DOHH2 (cell line): ENCODE measurements around the gene LITAF.

ENCODE experiments used
- H3F3A ChIP-seq: fragments of 200-600 bp; sonication (generic), shearing (Covaris generic); 2 replicates; pipeline ENCODE4 v1.6.0; 2016; ENCODE audit warnings: antibody characterized with exemption, mild to moderate bottlenecking; ENCODE audit not compliant: control insufficient read depth, insufficient read depth
- H3K27ac ChIP-seq: fragments of 200-600 bp; sonication (generic); 2 replicates; pipeline ENCODE4 v1.5.1; 2014; ENCODE audit warnings: low read depth, mild to moderate bottlenecking, low read length, moderate library complexity
- H3K27me3 ChIP-seq: fragments of 200-600 bp; sonication (generic); 2 replicates; pipeline ENCODE4 v1.6.1; 2014; ENCODE audit warnings: mild to moderate bottlenecking, low read length, mixed read lengths; ENCODE audit not compliant: control insufficient read depth
- H3K36me3 ChIP-seq: fragments of 200-600 bp; sonication (generic); 2 replicates; pipeline ENCODE4 v1.6.1; 2014; ENCODE audit warnings: mild to moderate bottlenecking, low read length, moderate library complexity, mixed read lengths; ENCODE audit not compliant: control insufficient read depth
- H3K4me1 ChIP-seq: fragments of 200-600 bp; sonication (generic); 2 replicates; pipeline ENCODE4 v1.6.1; 2014; ENCODE audit warnings: mild to moderate bottlenecking, low read length, mixed read lengths; ENCODE audit not compliant: control insufficient read depth
- H3K4me2 ChIP-seq: fragments of 200-600 bp; sonication (generic); 2 replicates; pipeline ENCODE4 v1.6.0; 2014; ENCODE audit warnings: mild to moderate bottlenecking, low read length, moderate library complexity
- H3K4me3 ChIP-seq: fragments of 200-600 bp; sonication (generic); 2 replicates; pipeline ENCODE4 v1.5.1; 2014; ENCODE audit warnings: mild to moderate bottlenecking, low read length, mixed read lengths
- H3K79me2 ChIP-seq: fragments of 200-600 bp; sonication (generic); 2 replicates; pipeline ENCODE4 v1.6.1; 2014; ENCODE audit warnings: mild to moderate bottlenecking, low read length, mixed read lengths; ENCODE audit not compliant: control insufficient read depth
- H3K9me2 ChIP-seq: fragments of 200-600 bp; sonication (generic); replicated peaks from 2 replicates; pipeline ENCODE4 v1.6.1; 2014; ENCODE audit warnings: mild to moderate bottlenecking, low read length, mixed read lengths; ENCODE audit not compliant: control insufficient read depth
- H3K9me3 ChIP-seq: fragments of 200-600 bp; sonication (generic); 2 replicates; pipeline ENCODE4 v1.6.1; 2014; ENCODE audit warnings: antibody characterized with exemption, low read length, mixed read lengths; ENCODE audit not compliant: control insufficient read depth, insufficient read depth
- H4K20me1 ChIP-seq: fragments of 200-600 bp; sonication (generic); 2 replicates; pipeline ENCODE4 v1.6.0; 2014; ENCODE audit warnings: low read depth, mild to moderate bottlenecking, antibody characterized with exemption, low read length, moderate library complexity; ENCODE audit not compliant: control insufficient read depth, insufficient read depth
- EZH2phosphoT487 ChIP-seq: fragments of 200-600 bp; sonication (generic); IDR thresholded peaks from 2 replicates; pipeline ENCODE4 v1.6.1; 2017; ENCODE audit warnings: borderline replicate concordance, mild to moderate bottlenecking, antibody characterized with exemption, low read length, moderate library complexity, mixed read lengths
- TF ChIP-seq, protein P1 (sequence below): fragments of 200-600 bp; sonication (generic); IDR thresholded peaks from one replicate; pipeline ENCODE4 v1.5.1; 2014; ENCODE audit warnings: antibody characterized with exemption, mild to moderate bottlenecking, low read depth, low read length; ENCODE audit not compliant: poor library complexity, severe bottlenecking

LITAF gene

DNA sequence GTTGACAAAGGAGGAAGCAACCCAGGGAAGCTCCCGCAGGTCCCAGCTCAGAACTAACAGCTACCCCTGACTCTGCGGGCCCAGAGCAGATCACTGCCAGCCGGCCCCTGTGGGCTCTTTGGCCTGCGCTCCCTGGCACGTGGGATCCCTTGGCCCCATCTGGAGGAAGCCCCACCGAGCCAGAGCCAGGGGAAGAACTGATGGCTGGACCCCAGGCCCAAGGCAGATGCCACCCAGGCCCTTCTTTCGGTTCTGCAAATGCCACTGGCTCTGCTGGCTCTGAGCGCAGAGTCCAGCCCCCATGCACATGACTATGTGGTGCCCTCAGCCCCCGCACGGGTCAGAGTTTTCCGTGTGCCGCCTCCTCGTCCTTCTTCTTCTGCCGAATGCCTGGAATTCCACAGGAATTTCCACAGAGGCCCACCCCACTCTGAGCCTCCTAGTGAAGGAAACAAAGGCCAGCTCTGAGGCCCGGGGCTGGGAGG is 45.8 kb upstream of the LITAF start:
- no peak overlapping the region for H3K4me2 ChIP-seq
- H3K9me2 ChIP-seq = no peaks in the 10 kb centered on the region

DNA sequence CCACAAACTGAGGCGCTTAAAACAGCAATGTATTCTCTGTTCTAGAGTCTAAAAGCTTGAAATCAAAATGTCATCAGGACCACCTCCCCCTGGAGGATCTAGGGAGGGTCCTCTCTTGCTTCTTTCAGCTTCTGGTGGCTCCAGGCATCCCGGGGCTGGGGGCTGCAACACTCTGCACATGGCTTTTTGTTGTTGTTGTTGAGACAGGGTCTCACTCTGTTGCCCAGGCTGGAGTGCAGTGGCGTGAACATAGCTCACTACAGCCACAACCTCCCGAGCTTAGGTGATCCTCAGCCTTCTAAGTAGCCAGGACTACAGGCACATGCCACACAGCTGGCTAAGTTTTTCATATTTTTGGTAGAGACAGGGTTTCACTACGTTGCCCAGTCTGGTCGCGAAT is 44.5 kb upstream of the LITAF start:
- no peaks in the 10 kb centered on the region for H3K36me3 ChIP-seq
- no peaks in the 10 kb centered on the region for H3K27me3 ChIP-seq
- H3K4me3 ChIP-seq = no peak overlapping the region
- H3K4me2 ChIP-seq = peak overlapping the region; percentile 80; the same call in 1 of the 2 replicates
- H3K9me2 ChIP-seq = no peaks in the 10 kb centered on the region
- no peak overlapping the region for H3K27ac ChIP-seq
- H3K9me3 ChIP-seq = no peaks in the 10 kb centered on the region
- TF ChIP-seq, protein P1, sequence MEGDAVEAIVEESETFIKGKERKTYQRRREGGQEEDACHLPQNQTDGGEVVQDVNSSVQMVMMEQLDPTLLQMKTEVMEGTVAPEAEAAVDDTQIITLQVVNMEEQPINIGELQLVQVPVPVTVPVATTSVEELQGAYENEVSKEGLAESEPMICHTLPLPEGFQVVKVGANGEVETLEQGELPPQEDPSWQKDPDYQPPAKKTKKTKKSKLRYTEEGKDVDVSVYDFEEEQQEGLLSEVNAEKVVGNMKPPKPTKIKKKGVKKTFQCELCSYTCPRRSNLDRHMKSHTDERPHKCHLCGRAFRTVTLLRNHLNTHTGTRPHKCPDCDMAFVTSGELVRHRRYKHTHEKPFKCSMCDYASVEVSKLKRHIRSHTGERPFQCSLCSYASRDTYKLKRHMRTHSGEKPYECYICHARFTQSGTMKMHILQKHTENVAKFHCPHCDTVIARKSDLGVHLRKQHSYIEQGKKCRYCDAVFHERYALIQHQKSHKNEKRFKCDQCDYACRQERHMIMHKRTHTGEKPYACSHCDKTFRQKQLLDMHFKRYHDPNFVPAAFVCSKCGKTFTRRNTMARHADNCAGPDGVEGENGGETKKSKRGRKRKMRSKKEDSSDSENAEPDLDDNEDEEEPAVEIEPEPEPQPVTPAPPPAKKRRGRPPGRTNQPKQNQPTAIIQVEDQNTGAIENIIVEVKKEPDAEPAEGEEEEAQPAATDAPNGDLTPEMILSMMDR = no peak
- no peak for TF ChIP-seq EZH2phosphoT487
- H4K20me1 ChIP-seq = no peaks in the 10 kb centered on the region
- H3K4me1 ChIP-seq = peaks cover 91% of the 10 kb centered on the region
- H3K79me2 ChIP-seq = no peaks in the 10 kb centered on the region
- peaks cover 33% of the 10 kb centered on the region for H3F3A ChIP-seq

More for the DNA sequence above, 45.8 kb upstream of the LITAF start:
- Histone ChIP-seq H3F3A (peaks cover 25% of the 10 kb centered on the region), H3K79me2 (no peaks in the 10 kb centered on the region), H3K9me3 (no peaks in the 10 kb centered on the region), H4K20me1 (no peaks in the 10 kb centered on the region), H3K4me1 (peaks cover 81% of the 10 kb centered on the region), H3K27ac (no peak overlapping the region), H3K36me3 (no peaks in the 10 kb centered on the region), H3K4me3 (no peak overlapping the region), H3K27me3 (no peaks in the 10 kb centered on the region)
- TF ChIP-seq EZH2phosphoT487 = no peak
- TF ChIP-seq, protein P1 = no peak

DNA sequence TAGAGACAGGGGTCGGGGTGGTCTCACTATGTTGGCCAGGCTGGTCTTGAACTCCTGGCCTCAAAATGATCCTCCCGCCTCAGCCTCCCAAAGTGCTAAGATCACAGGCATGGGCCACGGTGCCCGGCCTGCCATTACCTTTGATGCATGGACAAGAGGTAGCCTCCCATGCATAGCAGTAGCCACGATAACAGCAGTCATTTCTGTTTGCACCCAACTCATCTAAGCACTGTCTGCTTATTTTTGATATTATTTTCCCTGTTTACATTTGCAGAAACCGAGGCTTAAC is 44.0 kb upstream of the LITAF start:
- Histone ChIP-seq H3K4me1 (peaks cover 91% of the 10 kb centered on the region), H3F3A (peaks cover 37% of the 10 kb centered on the region), H3K27me3 (no peaks in the 10 kb centered on the region), H3K9me3 (no peaks in the 10 kb centered on the region), H3K27ac (peak overlapping the region; percentile 98), H3K4me3 (no peak overlapping the region), H4K20me1 (no peaks in the 10 kb centered on the region), H3K9me2 (no peaks in the 10 kb centered on the region), H3K79me2 (no peaks in the 10 kb centered on the region), H3K36me3 (no peaks in the 10 kb centered on the region), H3K4me2 (peak overlapping the region; percentile 80)
- TF ChIP-seq, protein P1 = no peak
- no peak for TF ChIP-seq EZH2phosphoT487
